Hypothalamus (tissue), 51 donors: ENCODE results near the gene TGFB1.
"Not testable (repeated sequence)": the region's sequence is repeated elsewhere in the genome, so short reads cannot be mapped to it uniquely, and the experiment has no call there.

Experiments
- DNase-seq, 51 donors: peaks; one replicate each; lab custom pipeline; 2025; lab: John Stamatoyannopoulos, UW

The TGFB1 gene

DNA sequence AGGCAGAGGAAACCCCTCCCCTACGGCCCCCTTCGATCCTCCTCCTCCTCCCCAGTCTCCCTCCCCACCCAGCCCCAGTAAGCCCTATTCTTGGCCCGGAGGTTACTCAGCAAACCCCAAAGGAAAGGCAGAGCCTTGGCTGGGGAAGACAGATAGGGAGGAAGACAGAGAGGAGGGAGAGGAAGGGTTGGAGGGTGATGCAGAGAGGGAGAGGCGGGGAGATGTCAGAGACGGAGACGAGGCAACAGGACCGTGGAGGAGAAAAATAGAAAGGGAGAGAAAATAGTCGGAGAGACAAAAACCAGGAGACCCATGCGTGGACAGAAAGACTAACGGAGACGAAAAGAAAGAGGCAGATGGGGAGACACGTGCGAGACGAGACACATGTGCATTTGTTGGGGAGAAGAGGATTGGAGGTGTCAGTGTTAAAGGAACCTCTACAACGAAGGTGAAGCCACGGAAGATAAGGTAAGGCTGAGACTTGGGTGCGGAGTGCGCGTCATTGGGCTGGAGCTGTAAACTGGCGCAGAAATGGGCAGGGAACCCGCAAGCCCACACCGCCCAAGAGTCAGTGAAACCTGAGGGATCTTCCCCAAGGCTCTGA, 2.9 kb downstream of the TGFB1 start:
- DNase-seq = peak in 1 of 51 donors; percentile 89

DNA sequence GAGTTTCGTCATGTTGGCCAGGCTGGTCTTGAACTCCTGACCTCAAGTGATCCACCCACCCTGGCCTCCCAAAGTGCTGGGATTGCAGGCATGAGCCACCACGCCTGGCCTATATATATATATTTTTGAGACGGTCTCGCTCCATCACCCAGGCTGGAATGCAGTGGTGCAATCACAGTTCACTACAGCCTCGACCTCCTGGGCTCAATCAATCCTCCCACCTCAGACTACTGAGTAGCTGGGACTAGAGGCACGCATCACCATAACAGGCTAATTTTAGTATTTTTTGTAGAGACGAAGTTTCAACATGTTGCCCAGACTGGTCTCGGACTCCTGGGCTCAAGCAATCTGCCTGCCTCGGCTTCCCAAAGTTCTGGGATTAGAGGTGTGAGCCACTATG, 6.8 kb downstream of the TGFB1 start:
- DNase-seq = not testable (repeated sequence)

DNA sequence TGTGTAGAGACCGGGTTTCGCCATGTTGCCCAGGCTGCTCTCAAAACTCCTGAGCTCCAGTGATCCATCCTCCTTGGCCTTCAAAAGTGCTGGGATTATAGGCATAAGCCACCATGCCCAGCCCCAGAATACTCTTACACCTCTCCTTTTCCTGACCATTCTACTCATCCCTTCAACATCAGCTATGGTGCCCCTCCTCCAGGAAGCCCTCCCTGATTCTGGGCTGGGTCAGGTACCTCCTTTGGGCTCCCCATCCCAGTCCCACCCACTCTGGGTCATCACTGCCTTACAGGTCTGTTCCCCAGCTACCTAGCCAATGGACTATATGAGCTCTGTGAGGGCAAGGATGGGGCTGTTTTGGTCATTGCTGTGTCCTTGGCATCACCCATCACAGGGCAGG, 9.6 kb downstream of the TGFB1 start:
- no peak for DNase-seq

DNA sequence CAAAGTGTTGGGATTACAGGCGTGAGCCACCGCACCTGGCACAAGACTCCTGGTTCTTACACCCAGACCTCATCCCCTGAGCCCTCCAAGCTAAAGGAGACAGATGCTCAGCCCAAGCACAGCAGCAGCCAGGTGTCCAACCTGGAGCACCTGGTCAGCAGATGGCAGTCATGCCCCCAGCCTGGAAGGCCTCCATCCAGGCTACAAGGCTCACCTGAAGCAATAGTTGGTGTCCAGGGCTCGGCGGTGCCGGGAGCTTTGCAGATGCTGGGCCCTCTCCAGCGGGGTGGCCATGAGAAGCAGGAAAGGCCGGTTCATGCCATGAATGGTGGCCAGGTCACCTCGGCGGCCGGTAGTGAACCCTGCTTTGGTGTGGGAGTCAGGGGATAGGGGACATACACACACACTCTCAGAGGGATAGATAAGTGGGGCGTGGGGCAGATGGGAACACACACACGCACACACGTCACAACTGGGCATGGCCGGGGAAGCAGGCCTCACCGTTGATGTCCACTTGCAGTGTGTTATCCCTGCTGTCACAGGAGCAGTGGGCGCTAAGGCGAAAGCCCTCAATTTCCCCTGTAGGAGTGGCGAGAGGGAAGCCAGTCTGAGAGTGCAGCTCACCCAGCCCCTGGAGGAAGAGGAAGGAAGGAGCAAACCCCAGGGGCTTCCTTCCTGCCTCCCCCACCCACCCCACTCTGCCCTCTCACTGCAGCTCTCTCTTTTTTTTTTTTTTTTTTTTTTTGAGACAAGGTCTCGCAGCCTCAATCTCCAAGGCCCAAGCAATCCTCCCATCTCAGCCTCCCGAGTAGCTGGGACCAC, 11.8 kb downstream of the TGFB1 start:
- DNase-seq = no peak

DNA sequence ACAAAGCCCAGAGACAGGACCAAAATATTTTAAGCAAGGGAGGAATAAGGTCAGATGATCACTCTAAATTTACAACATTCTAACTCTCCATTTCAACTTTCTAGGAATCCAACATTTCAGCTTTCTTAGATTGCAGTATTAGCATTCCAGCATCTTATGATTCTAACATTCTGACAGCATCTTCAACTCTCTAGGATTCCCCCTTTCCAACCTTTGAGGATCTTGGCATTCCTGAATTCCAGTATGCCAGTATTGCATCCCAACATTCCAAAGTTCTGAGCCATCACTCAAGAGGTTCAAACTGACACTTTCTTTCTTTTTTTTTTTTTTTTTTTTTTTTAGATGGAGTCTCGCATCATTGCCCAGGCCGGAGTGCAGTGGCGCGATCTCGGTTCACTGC, 13.8 kb downstream of the TGFB1 start:
- no peak for DNase-seq

DNA sequence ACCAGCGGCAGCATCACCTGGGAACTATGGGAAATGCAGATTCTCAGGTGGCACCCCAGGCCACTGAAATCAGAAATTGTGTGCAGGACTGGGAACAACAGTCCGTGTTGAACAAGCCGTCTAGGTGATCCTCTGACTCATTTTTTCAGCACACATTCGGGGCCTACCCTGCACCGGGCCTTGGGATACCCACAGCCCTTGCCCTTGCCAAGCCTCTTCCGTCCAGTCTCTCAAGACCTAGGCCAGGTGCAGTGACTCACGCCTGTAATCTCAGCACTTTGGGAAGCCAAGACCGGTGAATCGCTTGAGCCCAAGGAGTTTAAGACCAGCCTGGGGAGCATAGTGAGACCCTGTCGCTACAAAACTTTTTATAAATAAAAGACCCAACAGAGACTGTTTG, 18.3 kb downstream of the TGFB1 start:
- DNase-seq = no peak

DNA sequence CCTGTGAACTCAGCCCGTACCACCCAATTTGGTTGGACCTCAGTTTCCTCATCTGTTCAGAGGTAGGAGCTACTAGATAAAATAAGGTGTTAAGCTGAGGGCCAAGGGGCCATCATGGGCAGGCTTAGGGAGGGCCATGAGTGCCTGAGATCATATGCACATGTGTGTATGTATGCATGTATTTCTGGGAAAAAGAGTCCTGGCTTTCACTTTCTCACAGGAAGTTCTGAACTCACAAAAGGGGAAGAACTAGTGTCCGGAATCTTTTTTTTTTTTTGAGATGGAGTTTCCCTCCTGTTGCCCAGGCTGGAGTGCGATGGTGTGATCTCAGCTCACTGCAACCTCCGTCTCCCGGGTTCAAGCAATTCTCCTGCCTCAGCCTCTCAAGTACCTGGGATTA, 18.9 kb downstream of the TGFB1 start:
- DNase-seq = no peak

DNA sequence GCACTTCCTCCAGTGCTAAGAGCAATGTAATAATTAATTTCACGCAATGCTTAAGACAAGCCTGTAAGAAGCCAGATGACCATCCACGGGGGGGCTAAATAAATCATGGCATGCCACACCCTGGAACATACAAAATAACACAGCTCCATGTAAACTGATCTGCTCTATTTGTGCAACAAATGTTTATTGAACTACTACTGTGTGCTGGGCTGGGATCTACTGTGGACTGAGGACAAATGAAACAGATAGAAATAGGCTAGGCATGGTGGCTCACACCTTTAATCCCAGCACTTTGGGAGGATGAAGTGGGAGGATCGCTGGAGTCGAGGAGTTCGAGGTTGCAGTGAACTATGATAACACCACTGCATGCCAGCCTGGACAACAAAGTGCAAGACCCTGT, 21.3 kb downstream of the TGFB1 start:
- DNase-seq = no peak

DNA sequence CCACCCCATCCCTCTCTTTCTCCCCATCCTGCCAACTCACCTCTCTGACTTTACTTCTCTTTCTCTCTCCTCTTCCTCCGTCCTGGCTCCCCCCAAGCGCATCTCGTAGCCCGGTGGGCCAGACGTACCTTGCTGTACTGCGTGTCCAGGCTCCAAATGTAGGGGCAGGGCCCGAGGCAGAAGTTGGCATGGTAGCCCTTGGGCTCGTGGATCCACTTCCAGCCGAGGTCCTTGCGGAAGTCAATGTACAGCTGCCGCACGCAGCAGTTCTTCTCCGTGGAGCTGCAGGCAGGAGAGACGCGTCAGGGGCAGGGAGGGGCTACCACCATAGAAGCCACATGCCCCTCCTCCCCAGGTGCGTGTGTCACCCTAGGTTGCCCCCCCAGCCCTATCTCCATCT, 21.7 kb downstream of the TGFB1 start:
- DNase-seq = no peak

DNA sequence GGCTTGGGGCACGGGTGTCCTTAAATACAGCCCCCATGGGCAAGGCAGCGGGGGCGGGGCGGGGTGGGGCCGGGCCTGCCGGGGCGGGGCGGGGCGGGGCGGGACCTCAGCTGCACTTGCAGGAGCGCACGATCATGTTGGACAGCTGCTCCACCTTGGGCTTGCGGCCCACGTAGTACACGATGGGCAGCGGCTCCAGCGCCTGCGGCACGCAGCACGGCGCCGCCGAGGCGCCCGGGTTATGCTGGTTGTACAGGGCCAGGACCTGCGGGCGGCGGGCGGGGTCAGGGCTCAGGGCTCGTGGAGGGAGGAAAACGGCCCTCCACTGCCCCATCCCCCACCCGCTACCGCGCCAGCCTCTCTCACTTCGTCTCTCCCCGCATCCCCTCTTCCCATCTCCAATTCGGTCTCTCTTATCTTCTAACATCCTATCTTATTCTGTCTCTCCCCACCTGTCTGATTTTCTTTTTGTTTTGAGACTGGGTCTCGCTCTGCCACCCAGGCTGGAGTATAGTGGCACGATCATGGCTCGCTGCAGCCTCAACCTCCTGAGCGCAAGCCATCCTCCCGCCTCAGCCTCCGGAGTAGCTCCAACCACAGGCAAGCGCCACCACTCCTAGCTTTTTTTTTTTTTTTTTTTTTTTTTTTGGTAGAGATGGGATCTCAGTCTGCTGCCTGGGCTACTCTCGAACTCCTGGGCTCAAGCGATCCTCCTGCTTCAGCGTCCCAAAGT, 22.6 kb downstream of the TGFB1 start:
- no peak for DNase-seq

DNA sequence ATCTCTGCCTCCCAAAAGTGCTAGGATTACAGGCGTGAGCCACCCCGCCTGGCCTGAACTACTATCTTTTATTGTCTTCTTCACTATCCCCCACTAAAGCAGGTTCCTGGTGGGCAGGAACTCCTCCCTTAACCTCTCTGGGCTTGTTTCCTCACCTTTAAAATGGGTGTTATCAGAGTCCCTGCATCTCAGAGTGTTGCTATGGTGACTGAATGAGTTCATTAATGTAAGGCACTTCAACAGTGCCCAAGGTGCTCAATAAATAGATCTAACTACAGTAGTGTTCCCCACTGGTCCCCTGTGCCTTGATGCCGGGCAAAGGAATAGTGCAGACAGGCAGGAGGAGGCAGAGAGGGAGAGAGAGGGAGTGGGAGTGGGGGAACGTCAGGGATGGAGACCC, 23.2 kb downstream of the TGFB1 start:
- no peak for DNase-seq

DNA sequence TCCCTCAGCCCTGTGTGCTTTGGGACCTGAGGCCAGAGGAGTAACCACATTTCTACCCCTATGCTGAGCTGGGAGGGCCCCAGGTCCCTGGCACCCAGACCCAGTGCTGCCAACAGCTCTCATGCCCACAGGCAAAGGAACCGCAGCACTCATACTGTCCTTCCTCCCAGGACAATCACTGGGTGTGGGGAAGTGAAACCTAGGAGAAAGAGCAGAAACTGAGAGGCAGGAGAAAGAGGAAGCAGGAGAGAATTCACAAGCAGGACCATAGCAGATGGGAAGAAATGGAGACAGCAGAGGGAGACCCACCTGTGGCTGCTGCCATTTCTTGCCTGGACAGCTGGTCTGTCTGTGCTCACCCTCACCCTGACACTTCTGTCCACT, 24.9 kb downstream of the TGFB1 start:
- DNase-seq = peak in 8 of 51 donors; percentile 12 to 36 (median 22)

DNA sequence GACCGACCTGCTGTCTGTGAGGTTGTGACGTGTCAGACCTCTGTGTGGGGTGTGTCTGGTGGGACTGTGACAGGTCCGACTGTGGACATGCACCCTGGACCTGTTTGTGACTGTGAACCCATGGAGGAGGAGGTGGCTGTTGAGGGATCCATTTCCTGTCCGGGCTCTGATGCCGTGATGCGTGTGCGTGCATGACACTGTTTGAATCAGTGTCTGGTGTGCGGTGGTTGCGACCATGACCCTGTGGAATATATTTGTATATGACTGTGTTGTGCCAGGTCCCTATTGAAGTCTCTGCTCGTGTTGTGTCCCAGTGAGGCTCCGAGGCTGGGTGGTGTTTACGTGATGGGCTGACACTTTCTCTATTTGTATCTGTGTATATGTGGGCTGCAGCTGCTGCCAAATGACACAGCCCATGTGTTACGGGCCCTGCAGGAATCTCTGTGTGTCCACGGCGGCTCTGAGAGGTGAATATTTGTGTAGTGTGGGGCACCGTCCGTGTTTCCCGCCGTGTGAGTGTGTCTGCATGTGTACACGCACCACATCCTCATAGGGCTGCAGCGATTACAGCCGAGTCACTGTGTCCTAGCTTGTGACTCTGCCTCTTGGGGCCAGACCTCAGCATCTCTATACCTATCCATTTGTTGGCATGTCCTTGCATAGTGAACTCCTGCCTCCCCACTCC, 25.4 kb downstream of the TGFB1 start:
- DNase-seq = peak in 2 of 51 donors; percentile 35 to 100

DNA sequence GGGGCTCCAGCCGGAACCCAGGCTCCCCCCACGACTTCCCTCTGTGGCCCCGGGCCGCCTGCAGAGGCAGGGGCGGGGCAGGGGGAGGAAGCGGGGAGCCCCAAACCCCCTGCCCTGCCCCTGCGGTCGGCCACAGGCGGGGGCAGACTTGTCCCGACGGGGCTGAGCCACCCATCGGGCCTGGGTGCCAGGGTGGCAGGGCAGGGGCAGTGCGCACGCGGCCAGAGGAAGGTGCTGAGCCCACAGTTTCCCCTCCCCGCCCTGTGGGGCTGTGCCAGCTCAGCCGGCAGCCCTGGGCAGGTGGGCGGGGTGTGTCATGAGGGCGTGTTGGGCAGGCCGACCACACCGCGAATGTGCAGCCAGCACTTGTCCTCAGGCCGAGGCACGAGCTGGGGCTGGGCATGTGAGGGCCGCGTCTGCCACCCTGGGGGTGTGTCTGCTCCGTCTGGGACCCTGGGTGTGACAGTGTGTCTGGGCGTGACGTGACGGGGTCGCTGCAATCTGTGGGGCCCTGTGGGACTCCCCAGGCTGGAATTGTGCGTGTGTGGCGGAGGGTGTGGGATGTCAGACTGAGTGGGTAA, 26.1 kb downstream of the TGFB1 start:
- peak in 21 of 51 donors; percentile 7 to 100 (median 29) for DNase-seq

DNA sequence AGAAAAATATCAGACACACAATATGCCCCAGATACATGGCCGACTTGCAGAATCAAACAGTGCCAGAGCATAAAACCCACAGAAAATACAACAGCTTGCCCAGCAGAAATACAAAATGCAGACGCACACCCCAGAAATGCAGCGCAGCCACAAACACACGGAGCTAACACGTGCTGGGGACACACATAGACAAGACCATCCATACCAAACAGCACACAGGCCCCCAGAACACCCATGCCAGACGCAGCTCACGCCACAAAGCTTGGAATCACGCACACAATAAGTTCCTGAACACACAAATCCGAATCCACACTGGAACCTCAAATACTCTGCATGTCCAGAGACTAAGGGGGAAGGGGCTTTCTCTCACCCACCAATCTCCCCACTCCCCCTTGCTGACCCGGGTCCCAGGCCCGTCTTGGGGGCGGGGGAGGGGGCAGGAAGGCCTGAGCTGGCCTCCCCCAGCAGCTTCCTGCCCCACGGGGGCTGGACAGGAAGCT, 26.6 kb downstream of the TGFB1 start:
- peak in 1 of 51 donors; percentile 22 for DNase-seq

DNA sequence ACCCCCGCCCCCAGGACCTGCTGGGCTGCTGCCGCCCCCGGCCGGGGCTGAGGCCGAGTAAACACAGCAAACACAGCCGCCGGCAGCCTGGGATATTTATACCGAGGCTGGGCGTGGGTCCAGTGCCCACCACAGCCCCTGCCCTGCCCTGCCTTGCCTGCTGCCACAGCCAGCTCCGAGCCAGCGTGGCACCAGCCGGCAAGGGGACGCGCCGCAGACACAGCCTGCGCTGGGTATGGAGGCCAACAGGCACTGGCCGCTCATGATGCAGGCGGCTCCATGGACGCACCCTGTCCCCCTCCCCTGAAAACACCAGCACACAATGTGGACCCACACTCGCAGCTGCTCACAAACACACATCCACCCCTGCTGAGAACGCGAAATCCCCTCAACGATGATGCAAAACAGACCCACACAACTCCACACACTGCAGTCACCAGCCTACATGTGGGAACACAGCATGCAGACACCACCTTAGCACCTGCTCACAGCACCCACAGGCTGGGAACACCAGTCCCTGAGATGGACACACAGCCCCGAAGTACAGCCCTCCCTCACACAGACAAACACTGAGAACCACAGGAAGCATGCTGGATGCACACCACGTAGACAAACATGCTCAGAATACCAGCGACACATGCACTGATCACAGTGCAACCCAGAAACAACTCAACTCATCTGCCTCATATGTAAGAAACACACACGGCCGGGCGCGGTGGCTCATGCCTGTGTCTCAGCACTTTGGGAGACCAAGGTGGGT, 27.6 kb downstream of the TGFB1 start:
- DNase-seq = peak in 13 of 51 donors; percentile 12 to 68 (median 37)

DNA sequence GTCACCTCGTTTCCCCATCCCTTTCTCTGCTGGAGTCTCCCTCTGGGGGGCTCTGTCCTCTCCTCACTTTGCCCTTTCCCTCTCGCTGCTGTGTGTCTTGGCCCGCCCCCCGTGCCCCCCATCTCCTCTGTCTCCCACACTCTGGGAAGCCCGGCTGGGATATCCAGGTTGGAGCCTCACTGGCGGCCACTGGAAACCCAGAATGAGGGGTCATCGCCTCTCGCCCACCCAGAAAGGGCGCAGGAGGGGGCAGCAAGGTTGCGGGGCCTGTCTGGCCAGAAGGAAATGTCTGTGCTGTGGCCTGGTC, 28.1 kb downstream of the TGFB1 start:
- peak in 3 of 51 donors; percentile 17 to 36 (median 32) for DNase-seq

DNA sequence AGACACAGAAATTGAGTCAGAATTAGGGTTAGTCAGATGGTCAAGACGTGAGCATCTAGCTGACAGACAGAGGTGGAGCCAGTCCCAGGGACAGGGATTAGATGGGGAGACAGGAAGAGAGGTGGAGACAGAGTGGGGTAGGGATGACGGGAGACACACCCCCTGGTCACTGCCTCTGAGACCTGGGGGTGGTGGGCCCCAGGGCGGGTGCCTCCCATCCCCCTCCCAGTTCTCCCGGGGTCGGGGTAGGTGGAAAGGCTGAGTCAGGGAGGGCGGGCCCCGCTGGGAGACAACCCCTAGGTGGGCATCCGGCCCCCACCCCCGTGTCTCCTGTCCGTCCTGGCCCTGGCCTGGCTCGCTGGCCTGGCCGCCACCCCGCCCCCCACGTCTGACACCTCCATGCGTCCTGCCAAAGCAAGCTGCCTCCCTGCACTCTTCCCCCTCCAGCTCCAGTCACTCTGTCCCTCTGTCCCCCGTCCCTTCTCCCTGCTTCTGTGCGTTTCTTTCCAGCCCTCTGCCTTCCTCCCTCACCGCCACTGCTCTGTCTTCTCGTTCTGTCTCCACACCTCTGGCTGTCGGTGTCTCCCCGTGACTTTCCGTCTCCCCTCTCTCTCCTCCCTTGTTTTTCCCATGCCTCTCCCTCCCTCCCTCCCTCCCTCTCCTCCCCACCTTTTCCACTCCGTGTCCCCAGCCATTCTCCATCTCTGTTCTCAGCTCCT, 28.6 kb downstream of the TGFB1 start:
- DNase-seq = peak in 22 of 51 donors; percentile 7 to 82 (median 28)

DNA sequence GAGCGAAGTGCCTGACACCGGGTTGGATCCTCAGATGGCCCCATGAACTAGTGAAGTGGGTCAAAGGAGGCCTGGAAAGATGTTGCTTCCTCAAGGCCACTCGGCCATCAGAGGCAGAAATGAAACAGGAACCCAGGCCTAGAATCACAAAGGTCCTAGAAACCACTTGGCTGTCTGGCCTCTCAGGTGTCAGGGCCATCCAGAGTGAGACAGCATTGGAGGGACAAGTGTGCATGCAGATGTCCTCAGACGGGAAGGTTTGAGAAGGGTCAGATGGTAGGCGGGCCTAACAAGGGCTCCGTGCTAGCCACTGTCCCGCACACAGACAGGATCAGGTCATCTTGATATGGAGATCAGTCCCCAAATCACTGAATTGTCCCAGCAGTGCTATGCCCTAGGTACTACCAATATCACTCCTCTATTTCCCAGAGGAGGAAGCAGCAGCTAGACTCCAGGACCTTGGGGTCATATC, 29.5 kb downstream of the TGFB1 start:
- peak in 2 of 51 donors; percentile 10 to 15 for DNase-seq
